ENCODE results near the gene CCSAP. TPM values are rescaled to one million over a fixed set of nuclear protein-coding genes. Genes with fewer than 3 reads are reported as not detected.

CCSAP gene
- total and polyA plus RNA-seq, 2 of the 13 experiments (the other 11 are each of a cell fraction or from before 2014, with no cell fraction given) = 3.7 to 9.0 TPM

DNA sequence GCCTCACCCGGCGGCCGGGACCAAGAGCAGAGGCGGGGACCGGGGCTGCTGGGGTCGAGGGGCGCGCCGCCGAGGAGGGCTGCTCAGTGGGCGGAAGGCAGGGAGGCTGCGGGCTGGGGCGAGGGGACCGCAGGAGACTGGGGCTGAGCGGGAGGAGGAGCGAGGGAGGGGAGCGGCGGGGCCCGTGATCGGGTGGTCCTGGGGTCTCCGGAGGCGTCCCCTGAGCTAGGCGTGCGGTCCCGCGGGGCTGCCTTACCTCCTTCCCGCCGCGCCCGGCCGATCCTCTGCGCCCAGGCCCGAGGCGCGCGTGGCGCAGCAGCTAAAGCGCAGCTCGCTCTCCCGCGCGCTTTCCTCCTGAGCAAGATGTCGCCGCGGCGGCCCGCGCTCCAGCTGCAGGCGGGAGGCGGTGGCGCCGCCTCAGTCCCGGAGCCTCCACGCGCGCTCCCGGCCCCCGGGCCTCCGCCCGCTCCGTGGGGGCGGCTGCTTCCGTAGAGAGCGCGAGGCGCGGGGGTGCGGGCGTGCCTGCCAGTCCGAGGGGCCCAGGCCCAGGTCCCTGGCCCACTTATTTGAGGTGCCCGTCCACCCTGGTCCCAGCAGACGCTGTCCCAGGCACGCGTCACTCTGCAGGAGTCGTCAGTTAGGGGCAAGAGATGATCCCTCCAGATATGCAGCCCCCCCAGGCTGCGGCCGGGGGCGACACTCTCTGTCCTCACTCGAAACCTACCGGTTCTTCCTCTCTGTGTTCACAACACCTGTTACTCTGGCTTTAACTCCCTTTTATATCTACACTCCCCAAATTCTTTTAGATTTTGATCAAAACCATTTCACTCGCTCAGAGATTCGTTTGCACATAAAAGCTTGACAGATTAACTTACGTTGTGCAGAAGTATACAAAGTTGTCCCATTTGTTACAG, at the start of gene CCSAP (continued):
- 0 out of 2 replicates have a peak, but pooled peaks have one; percentile 22 for TF ChIP-seq ZNF414 (CRISPR knock-in tag; IDR thresholded peaks at IDR 0.05)
- TF ChIP-seq RAD21 (CRISPR knock-in tag; IDR thresholded peaks at IDR 0.05) = no peak
- 0 out of 2 replicates have a peak, but pooled peaks have one; percentile 11 for TF ChIP-seq HOXA9 (CRISPR knock-in tag; IDR thresholded peaks at IDR 0.05; ENCODE audit: borderline replicate concordance)
- TF ChIP-seq ETV5 (CRISPR knock-in tag; IDR thresholded peaks at IDR 0.05; ENCODE audit: borderline replicate concordance) = no peak
- peak in 1 of 2 experiments; percentile 71; a peak in 2 of 4 replicates for TF ChIP-seq KLF16 (CRISPR knock-in tag; IDR thresholded peaks at IDR 0.05)
- peak; percentile 79 for TF ChIP-seq ZNF883 (CRISPR knock-in tag; IDR thresholded peaks at IDR 0.05; ENCODE audit: not compliant biosample characterization)
- peak; percentile 33; the same call in 1 of the 2 replicates for TF ChIP-seq THAP11 (CRISPR knock-in tag; IDR thresholded peaks at IDR 0.05)
- peak; percentile 27; the same call in 1 of the 2 replicates for TF ChIP-seq ZNF574 (CRISPR knock-in tag; IDR thresholded peaks at IDR 0.05)
- 0 out of 2 replicates have a peak, but pooled peaks have one; percentile 42 for TF ChIP-seq ZNF329 (CRISPR knock-in tag; IDR thresholded peaks at IDR 0.05; ENCODE audit: low read depth)
- TF ChIP-seq MYC (CRISPR knock-in tag; IDR thresholded peaks at IDR 0.05; ENCODE audit: borderline replicate concordance) = peak; percentile 69; the same call in 1 of the 2 replicates
- 0 out of 2 replicates have a peak, but pooled peaks have one; percentile 33 for TF ChIP-seq ARNT2 (CRISPR knock-in tag; IDR thresholded peaks at IDR 0.05; ENCODE audit: low read depth)
- 0 out of 2 replicates have a peak, but pooled peaks have one; percentile 13 for TF ChIP-seq ZNF124 (CRISPR knock-in tag; IDR thresholded peaks at IDR 0.05)
- TF ChIP-seq ZSCAN5A (CRISPR knock-in tag; IDR thresholded peaks at IDR 0.05; ENCODE audit: borderline replicate concordance) = no peak
- 0 out of 2 replicates have a peak, but pooled peaks have one; percentile 17 for TF ChIP-seq ZNF674 (CRISPR knock-in tag; IDR thresholded peaks at IDR 0.05; ENCODE audit: low read depth)
- TF ChIP-seq PHF20 (CRISPR knock-in tag; IDR thresholded peaks at IDR 0.05) = 0 out of 2 replicates have a peak, but pooled peaks have one; percentile 48
- 0 out of 2 replicates have a peak, but pooled peaks have one; percentile 4 for TF ChIP-seq FOSL2 (CRISPR knock-in tag; IDR thresholded peaks at IDR 0.05)
- TF ChIP-seq MXI1 (IDR thresholded peaks at IDR 0.05; ENCODE audit: borderline replicate concordance, low read depth, low read length) = 0 out of 3 replicates have a peak, but pooled peaks have one; percentile 4
- TF ChIP-seq ZBTB7B (CRISPR knock-in tag; IDR thresholded peaks at IDR 0.05) = peak; percentile 65; the same call in 1 of the 2 replicates
- TF ChIP-seq NR2C2 (CRISPR knock-in tag; IDR thresholded peaks at IDR 0.05; ENCODE audit: borderline replicate concordance) = no peak; the same call in 1 of the 2 replicates
- peak; percentile 47; the same call in 1 of the 2 replicates for TF ChIP-seq KLF12 (CRISPR knock-in tag; IDR thresholded peaks at IDR 0.05; ENCODE audit: borderline replicate concordance)
